Heart right ventricle (tissue), 16 donors: ENCODE results near the gene GFI1B. TPM values are rescaled to one million over a fixed set of nuclear protein-coding genes. Genes with fewer than 3 reads are reported as not detected.

Experiments
- ATAC-seq, 8 donors: fragments of 200-7000 bp; cut with Tn5 transposase; one replicate each; pipeline ENCODE4 v1.9.1; 2020; ENCODE audit warnings: mild to moderate bottlenecking in 8 of 8, moderate library complexity in 8 of 8, moderate number of reproducible peaks in 1 of 8
- DNase-seq, 2 donors: peaks; one replicate each; pipeline ENCODE4 v3.0.0-alpha.2; 2020
- H3K27ac ChIP-seq, 10 donors: fragments of 200-600 bp; sonication (generic) in 2 of 10; one replicate each; pipeline versions ENCODE4 v1.5.0 to v1.8.0; 2020 to 2022; ENCODE audit warnings: mild to moderate bottlenecking in 3 of 10
- H3K27me3 ChIP-seq, 7 donors: fragments of 200-600 bp; one replicate each; pipeline ENCODE4 v1.8.0; 2021 to 2022; ENCODE audit warnings: mild to moderate bottlenecking in 2 of 7
- H3K36me3 ChIP-seq, 9 donors: fragments of 200-600 bp; sonication (generic) in 1 of 9; one replicate each; pipeline versions ENCODE4 v1.5.0 to v1.8.0; 2020 to 2022; ENCODE audit warnings: mild to moderate bottlenecking in 2 of 9
- H3K4me1 ChIP-seq, 9 donors: fragments of 200-600 bp; sonication (generic) in 1 of 9; one replicate each; pipeline versions ENCODE4 v1.5.0 to v1.8.0; 2020 to 2022; ENCODE audit warnings: mild to moderate bottlenecking in 4 of 9
- H3K4me3 ChIP-seq, 10 donors: fragments of 200-600 bp; sonication (generic) in 2 of 10; one replicate each; pipeline versions ENCODE4 v1.5.0 to v1.8.0; 2020 to 2022; ENCODE audit warnings: mild to moderate bottlenecking in 7 of 10, moderate library complexity in 2 of 10
- H3K9me3 ChIP-seq, 11 donors: fragments of 200-600 bp in 10 of 11; sonication (generic) in 2 of 11; one replicate each; pipeline versions ENCODE4 v1.5.0 to v1.8.0; 2013 to 2022; ENCODE audit warnings: mild to moderate bottlenecking in 2 of 11, control low read depth in 1 of 11, moderate library complexity in 1 of 11
- WGBS, 2 donors: extraction: QIAGEN DNeasy Blood & Tissue Kit; methylation state at CpG; one replicate each; pipeline ENCODE4 v1.1.7; 2013; ENCODE audit warnings: inconsistent platforms in 1 of 2; 5-methylcytosine and 5-hydroxymethylcytosine counted together
- intact Hi-C, 10 donors: fragments of 100-400 bp; cut with DNase I; formaldehyde crosslinking; loops; one replicate each; pipeline versions ENCODE4 v1.11.1 to v1.14.2; 2022
- polyA plus RNA-seq, 2 donors: library from polyadenylated mRNA; stranded (reverse); fragments of 200-250 nt; gene quantifications; one replicate each; pipeline ENCODE4 v1.2.3, GENCODE V29; 2013
- total RNA-seq, 10 donors: library from RNA; stranded (reverse); fragmentation: NEBNext Ultra II Directional in 3 of 10; extraction: Animal tissue kit (Norgen Biotek cat#: 25700) in 3 of 10; gene quantifications; one replicate each; pipeline versions ENCODE4 v1.2.1 to v1.2.4, GENCODE V29; 2021 to 2023
- TF ChIP-seq, protein P1 (sequence below), 9 donors: fragments of 200-600 bp; sonication (generic) in 2 of 9; IDR thresholded peaks; one replicate each; pipeline versions ENCODE4 v1.5.0 to v1.8.0; 2021 to 2022; ENCODE audit warnings: antibody characterized with exemption in 9 of 9, mild to moderate bottlenecking in 5 of 9, moderate library complexity in 1 of 9
- donor health status: Arrhythmogenic right ventricular cardiomyopathy.
- donor health status: ischemic (EF 13 %, LVEDD 7.1; RV severe dilation, severe dysfunction).
- donor health status: healthy with polysubstance abuse.
- donor health status: DM: no; HTN: yes; CAD: no.
- donor health status: DM: no; HTN: no; CAD: no.
- donor health status: ischemic (EF 25% LVEDD 6.9; RV normal size, moderate dysfunction).
- donor health status: ischemic (EF 25% LVEDD 5.7; RV mildly dilated, moderate dysfunction).
- donor health status: healthy.
- donor health status: DM: yes; HTN: yes; CAD: no.
- donor health status: Ischemic cardiomyopathy.
- donor health status: ischemic (EF 35%, LVEDD 5.7; RV mildly dilated, moderate dysfunction).
- donor health status: nonischemic (EF 11% LVEDD 7.7; RV severe dilation, severe dysfunction).
- donor health status: DM: yes; HTN: yes; CAD: no.
- donor health status: PGD.
- donor health status: ischemic (EF 29% LVEDD 5.4; RV normal size, mild dysfunction).
- donor health status: nonischemic (EF 23%, LVEDD 6.1; RV moderate dilation, normal function).

Gene GFI1B
- total and polyA plus RNA-seq, 12 donors: 0.06 to 0.49 (median 0.24) TPM; not detected in 4

DNA sequence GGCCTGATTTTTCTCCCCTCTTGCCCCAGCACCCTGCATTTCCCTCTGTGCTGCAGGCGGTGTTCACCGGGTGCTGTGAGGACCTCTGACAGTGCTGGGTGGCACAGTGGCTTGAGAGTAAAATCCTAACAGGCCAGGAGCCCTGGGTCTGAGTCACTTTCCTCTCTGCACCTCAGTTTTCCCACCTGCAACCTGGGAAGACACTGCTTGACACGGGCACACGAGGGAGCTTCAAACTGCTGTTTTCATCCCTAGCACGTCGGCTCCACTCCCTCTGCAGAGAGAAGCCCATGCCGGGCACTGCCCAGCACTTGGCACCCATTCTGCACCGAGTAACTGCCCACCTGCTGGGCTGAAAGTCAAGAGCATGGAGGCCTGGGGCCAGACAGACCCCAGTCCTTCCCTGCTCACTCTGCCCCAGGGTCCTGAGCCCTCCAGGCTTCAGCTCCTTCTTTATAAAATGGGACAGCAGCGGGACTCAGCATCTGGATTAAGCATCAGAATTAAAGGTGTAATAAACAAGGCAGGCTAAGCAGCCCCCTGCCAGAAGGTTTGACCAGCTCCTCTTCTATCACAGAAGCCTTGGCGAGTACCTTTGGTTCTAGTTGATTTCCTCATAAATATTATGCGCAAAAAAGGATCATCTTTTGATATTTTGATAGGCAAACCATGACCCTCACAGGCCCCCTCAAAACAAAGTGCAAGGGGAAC is 5.2 kb downstream of the GFI1B start:
- H3K36me3 ChIP-seq: no peaks in the 10 kb centered on the region
- WGBS, 2 donors: 83 to 84% methylated on average over 11 of the region's 11 CpGs
- TF ChIP-seq, protein P1, sequence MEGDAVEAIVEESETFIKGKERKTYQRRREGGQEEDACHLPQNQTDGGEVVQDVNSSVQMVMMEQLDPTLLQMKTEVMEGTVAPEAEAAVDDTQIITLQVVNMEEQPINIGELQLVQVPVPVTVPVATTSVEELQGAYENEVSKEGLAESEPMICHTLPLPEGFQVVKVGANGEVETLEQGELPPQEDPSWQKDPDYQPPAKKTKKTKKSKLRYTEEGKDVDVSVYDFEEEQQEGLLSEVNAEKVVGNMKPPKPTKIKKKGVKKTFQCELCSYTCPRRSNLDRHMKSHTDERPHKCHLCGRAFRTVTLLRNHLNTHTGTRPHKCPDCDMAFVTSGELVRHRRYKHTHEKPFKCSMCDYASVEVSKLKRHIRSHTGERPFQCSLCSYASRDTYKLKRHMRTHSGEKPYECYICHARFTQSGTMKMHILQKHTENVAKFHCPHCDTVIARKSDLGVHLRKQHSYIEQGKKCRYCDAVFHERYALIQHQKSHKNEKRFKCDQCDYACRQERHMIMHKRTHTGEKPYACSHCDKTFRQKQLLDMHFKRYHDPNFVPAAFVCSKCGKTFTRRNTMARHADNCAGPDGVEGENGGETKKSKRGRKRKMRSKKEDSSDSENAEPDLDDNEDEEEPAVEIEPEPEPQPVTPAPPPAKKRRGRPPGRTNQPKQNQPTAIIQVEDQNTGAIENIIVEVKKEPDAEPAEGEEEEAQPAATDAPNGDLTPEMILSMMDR (IDR thresholded peaks at IDR 0.05): no peak
- H3K27me3 ChIP-seq: peaks cover 4 to 75% (median 59%) of the 10 kb centered on the region in 7 donors
- intact Hi-C loops: no loop called here
- ATAC-seq (no peak), DNase-seq (no peak)
- no peak overlapping the region for H3K27ac ChIP-seq
- H3K4me3 ChIP-seq: no peak overlapping the region
- no peaks in the 10 kb centered on the region for H3K9me3 ChIP-seq
- peaks cover 0 to 9% (median 6%) of the 10 kb centered on the region in 9 donors for H3K4me1 ChIP-seq

DNA sequence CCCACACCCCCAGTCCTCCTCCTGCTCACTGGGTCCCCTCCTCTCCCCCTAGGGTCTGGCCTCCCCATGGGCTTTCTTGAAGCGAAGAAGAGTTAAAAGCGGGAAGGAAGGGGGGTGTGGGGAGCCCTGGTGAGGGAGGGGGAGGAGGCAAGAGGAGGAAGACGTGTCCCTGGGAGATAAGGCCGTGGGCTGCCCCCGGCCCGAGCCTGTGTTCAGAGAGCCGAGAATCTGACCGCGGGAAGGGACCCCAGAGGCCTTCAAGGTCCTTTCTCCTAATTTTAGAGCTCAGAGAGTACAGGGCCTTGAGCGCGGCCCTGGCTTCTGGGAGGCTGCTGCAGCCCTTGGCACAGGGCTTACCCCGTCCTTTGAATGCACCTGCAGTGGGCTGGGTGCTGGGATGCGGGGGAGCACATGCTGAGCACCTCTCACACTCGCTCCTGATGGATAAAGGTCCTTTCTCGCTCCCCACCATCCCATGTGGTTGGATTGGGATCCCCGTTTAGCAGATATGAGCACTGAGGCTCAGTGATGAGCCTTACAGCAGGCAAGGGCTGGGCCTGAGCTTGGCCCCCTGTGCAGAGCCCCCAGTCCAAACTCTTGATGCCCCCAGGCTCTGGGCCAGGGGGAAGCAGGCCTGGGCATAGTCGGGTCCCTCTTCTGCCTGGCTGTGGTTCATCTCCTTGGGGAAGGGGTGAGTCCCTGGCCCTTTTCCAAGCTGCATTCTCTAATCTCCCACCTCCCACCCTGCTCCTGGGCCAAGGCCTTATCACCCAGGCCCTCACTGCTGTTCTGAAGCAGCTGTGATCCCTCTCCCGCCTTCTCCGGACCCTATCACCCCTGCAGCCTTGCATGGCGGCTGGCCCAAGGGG is 5.9 kb downstream of the GFI1B start:
- intact Hi-C loops: no loop called here
- H3K36me3 ChIP-seq: no peaks in the 10 kb centered on the region
- WGBS, 2 donors: 40 to 55% methylated on average over 20 of the region's 20 CpGs
- no peak overlapping the region for H3K27ac ChIP-seq
- no peak for DNase-seq
- ATAC-seq: peak in 1 of 8 donors; percentile 8
- peaks cover 0 to 7% (median 6%) of the 10 kb centered on the region in 9 donors for H3K4me1 ChIP-seq
- no peaks in the 10 kb centered on the region for H3K9me3 ChIP-seq
- H3K4me3 ChIP-seq: no peak overlapping the region
- H3K27me3 ChIP-seq: peaks cover 4 to 71% (median 52%) of the 10 kb centered on the region in 7 donors
- TF ChIP-seq, protein P1 (IDR thresholded peaks at IDR 0.05): no peak

DNA sequence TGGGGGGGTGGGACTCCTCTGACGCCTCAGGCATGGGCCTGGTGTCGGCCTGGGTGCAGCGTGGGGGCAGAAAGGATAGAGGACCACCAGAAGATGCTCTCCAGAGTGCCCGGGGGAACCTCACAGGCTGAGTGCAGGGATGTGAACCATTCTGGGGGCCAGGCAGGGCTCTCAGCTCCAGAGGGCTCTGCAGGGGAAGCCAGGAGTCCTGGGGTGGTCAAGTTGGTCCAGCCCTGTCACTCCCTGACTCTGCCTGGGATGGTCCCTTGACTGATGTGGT is 6.5 kb downstream of the GFI1B start:
- TF ChIP-seq, protein P1 (IDR thresholded peaks at IDR 0.05): no peak
- DNase-seq (no peak), ATAC-seq (no peak)
- H3K4me3 ChIP-seq: no peak overlapping the region
- H3K27me3 ChIP-seq: peaks cover 4 to 65% (median 46%) of the 10 kb centered on the region in 7 donors
- 45 to 47% methylated on average over 4 of the region's 4 CpGs for WGBS, 2 donors
- no peak overlapping the region for H3K27ac ChIP-seq
- H3K4me1 ChIP-seq: peaks cover 0 to 7% (median 6%) of the 10 kb centered on the region in 9 donors
- intact Hi-C loops: no loop called here
- no peaks in the 10 kb centered on the region for H3K9me3 ChIP-seq
- H3K36me3 ChIP-seq: no peaks in the 10 kb centered on the region

DNA sequence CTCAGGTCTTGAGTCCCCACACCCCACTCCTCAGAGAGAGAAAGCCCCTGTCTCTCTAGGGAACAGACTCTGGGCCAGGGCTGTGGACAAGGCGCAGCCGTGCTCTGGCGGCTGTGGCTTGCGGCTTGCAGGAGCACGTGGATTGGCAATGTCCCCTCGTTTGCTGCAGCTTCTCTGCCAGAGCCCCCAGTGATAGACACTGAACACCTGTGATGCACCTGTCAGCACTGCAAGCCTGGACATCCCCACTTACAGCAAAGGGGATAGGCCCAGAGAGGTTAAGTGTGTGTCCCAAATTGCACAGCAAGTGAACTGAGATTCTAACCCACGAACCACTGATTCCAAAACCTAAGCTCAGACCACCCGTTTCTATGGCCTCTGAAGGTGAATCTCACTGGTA is 7.0 kb downstream of the GFI1B start:
- H3K27me3 ChIP-seq: peaks cover 4 to 62% (median 41%) of the 10 kb centered on the region in 7 donors
- no peak for ATAC-seq
- H3K4me1 ChIP-seq: peaks cover 0 to 7% (median 6%) of the 10 kb centered on the region in 9 donors
- H3K9me3 ChIP-seq: no peaks in the 10 kb centered on the region
- intact Hi-C loops: no loop called here
- no peak for DNase-seq
- TF ChIP-seq, protein P1 (IDR thresholded peaks at IDR 0.05): no peak
- no peaks in the 10 kb centered on the region for H3K36me3 ChIP-seq
- no peak overlapping the region for H3K27ac ChIP-seq
- WGBS, 2 donors: 67 to 79% methylated on average over 8 of the region's 8 CpGs
- H3K4me3 ChIP-seq: no peak overlapping the region
